CD4-positive, alpha-beta T cell treated with Interferon alpha-2 for 1 hour (primary cell): ENCODE measurements around the gene SH3PXD2B.

Experiments used
- DNase-seq, 2 donors: peaks; one replicate each; pipeline ENCODE4 v3.0.0-alpha.2; 2020 to 2022

Gene SH3PXD2B

GRCh38 chr5:172435362-172436077 is 18.8 kb downstream of the SH3PXD2B start:
- no peak for DNase-seq

- no peak for DNase-seq
Observed at GRCh38 chr5:172434251-172434650, 20.1 kb downstream of the SH3PXD2B start.

- no peak for DNase-seq
Observed at GRCh38 chr5:172433513-172433912, 20.8 kb downstream of the SH3PXD2B start.

- DNase-seq: no peak
Observed at GRCh38 chr5:172433071-172433470, 21.3 kb downstream of the SH3PXD2B start.

GRCh38 chr5:172430354-172430753 is 24.0 kb downstream of the SH3PXD2B start:
- no peak for DNase-seq

- no peak for DNase-seq
Observed at GRCh38 chr5:172429201-172429940, 25.0 kb downstream of the SH3PXD2B start.

- DNase-seq: no peak
Observed at GRCh38 chr5:172428224-172429166, 25.8 kb downstream of the SH3PXD2B start.

- DNase-seq: no peak
Observed at GRCh38 chr5:172427202-172427601, 27.1 kb downstream of the SH3PXD2B start.

GRCh38 chr5:172426086-172426485 is 28.2 kb downstream of the SH3PXD2B start:
- no peak for DNase-seq

- DNase-seq: no peak
Observed at GRCh38 chr5:172425402-172425801, 28.9 kb downstream of the SH3PXD2B start.

- DNase-seq: no peak
Observed at GRCh38 chr5:172424808-172425207, 29.5 kb downstream of the SH3PXD2B start.

GRCh38 chr5:172424111-172424490 is 30.2 kb downstream of the SH3PXD2B start:
- no peak for DNase-seq

- no peak for DNase-seq
Observed at GRCh38 chr5:172423379-172424110, 30.8 kb downstream of the SH3PXD2B start.

- no peak for DNase-seq
Observed at GRCh38 chr5:172422255-172422654, 32.1 kb downstream of the SH3PXD2B start.

- DNase-seq: no peak
Observed at GRCh38 chr5:172421020-172421419, 33.3 kb downstream of the SH3PXD2B start.

- peak in 1 of 2 donors; percentile 18 for DNase-seq
Observed at GRCh38 chr5:172420235-172420939, 33.9 kb downstream of the SH3PXD2B start.

- no peak for DNase-seq
Observed at GRCh38 chr5:172418862-172419814, 35.2 kb downstream of the SH3PXD2B start.

- peak in 1 of 2 donors; percentile 20 for DNase-seq
Observed at GRCh38 chr5:172417983-172418630, 36.2 kb downstream of the SH3PXD2B start.

- no peak for DNase-seq
Observed at GRCh38 chr5:172417130-172417841, 37.0 kb downstream of the SH3PXD2B start.
